Common myeloid progenitor, CD34-positive (primary cell): ENCODE measurements around the gene ASB1.

ENCODE experiments used
- CTCF ChIA-PET: fragments of 350-600 bp; sonication (Branson Sonifier 250); formaldehyde crosslinking; loops from one replicate; lab custom pipeline; 2021; ENCODE audit warnings: antibody characterized with exemption; lab: Charles Lee
- POLR2A ChIA-PET: fragments of 350-600 bp; sonication (Branson Sonifier 250); formaldehyde crosslinking; loops from one replicate; lab custom pipeline; 2021; ENCODE audit warnings: antibody characterized with exemption; lab: Charles Lee
- DNase-seq, 3 donors: peaks; one replicate each; pipeline versions ENCODE4 v3.0.0 to v3.0.0-alpha.2; 2013
- H3K27ac ChIP-seq, 2 experiments: 1 replicate in 1 of 2; 2 replicates in 1 of 2; pipeline ENCODE4 v1.7.0; 2013; ENCODE audit warnings: inconsistent platforms in 2 of 2, low read length in 2 of 2, mild to moderate bottlenecking in 2 of 2, low read depth in 1 of 2, moderate library complexity in 1 of 2; ENCODE audit not compliant: severe bottlenecking in 2 of 2, insufficient read depth in 1 of 2, poor library complexity in 1 of 2
- H3K27me3 ChIP-seq, 5 experiments: replicated peaks in 2 of 5; 1 replicate in 3 of 5; 2 replicates in 2 of 5; pipeline versions ENCODE4 v1.6.1 to v1.7.0; 2013; ENCODE audit warnings: low read length in 4 of 5, mild to moderate bottlenecking in 2 of 5, moderate library complexity in 2 of 5, inconsistent platforms in 1 of 5; ENCODE audit not compliant: insufficient read depth in 5 of 5, control insufficient read depth in 4 of 5
- H3K36me3 ChIP-seq, 4 experiments: 1 replicate in 2 of 4; 2 replicates in 2 of 4; pipeline versions ENCODE4 v1.6.1 to v1.7.0; 2013; ENCODE audit warnings: low read length in 3 of 4, control low read depth in 1 of 4, mild to moderate bottlenecking in 1 of 4; ENCODE audit not compliant: control insufficient read depth in 4 of 4, insufficient read depth in 4 of 4
- H3K4me1 ChIP-seq, 4 experiments: 1 replicate in 3 of 4; 2 replicates in 1 of 4; pipeline versions ENCODE4 v1.6.1 to v1.7.1; 2013; ENCODE audit warnings: low read length in 3 of 4, mild to moderate bottlenecking in 3 of 4, control low read depth in 1 of 4, inconsistent platforms in 1 of 4, moderate library complexity in 1 of 4; ENCODE audit not compliant: control insufficient read depth in 4 of 4, insufficient read depth in 4 of 4; ENCODE audit errors: control extremely low read depth in 1 of 4
- H3K4me3 ChIP-seq, 7 experiments: 1 replicate in 4 of 7; 2 replicates in 3 of 7; pipeline versions ENCODE4 v1.5.1 to v1.7.0; 2013; ENCODE audit warnings: mild to moderate bottlenecking in 7 of 7, low read length in 6 of 7, moderate library complexity in 6 of 7, inconsistent platforms in 2 of 7, low read depth in 2 of 7, control low read depth in 1 of 7; ENCODE audit not compliant: insufficient read depth in 4 of 7, control insufficient read depth in 1 of 7; ENCODE audit errors: extremely low read depth in 1 of 7
- H3K9me3 ChIP-seq, 5 experiments: 1 replicate in 4 of 5; 2 replicates in 1 of 5; pipeline versions ENCODE4 v1.6.1 to v1.7.1; 2013; ENCODE audit warnings: low read length in 4 of 5, mild to moderate bottlenecking in 2 of 5, inconsistent platforms in 1 of 5, low read depth in 1 of 5, moderate library complexity in 1 of 5; ENCODE audit not compliant: control insufficient read depth in 4 of 5, insufficient read depth in 2 of 5; ENCODE audit errors: control extremely low read depth in 1 of 5
- WGBS: methylation state at CpG from one replicate; pipeline ENCODE4 v1.1.5; 2013; ENCODE audit not compliant: insufficient coverage; 5-methylcytosine and 5-hydroxymethylcytosine counted together

The ASB1 gene

DNA sequence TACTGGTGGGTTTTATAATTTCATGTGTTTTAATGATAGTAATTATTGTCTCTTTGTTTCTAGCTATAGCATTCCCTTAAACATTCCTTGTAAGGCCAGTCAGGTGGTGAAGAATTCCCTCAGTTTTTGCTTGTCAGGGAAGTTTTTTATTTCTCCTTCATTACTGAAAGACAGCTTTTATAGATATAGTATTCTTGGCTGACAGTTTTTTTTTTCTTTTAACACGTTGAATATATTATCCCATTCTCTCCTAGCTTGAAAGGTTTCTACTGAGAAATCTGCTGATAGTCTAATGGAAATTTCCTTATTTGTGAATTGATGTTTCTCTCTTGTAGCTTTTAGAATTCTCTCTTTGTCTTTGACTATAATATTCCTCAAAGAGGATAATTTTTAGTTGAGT is 46.8 kb downstream of the ASB1 start:
- H3K27me3 ChIP-seq, result no peaks in the 10 kb centered on the region
- no peaks in the 10 kb centered on the region for H3K36me3 ChIP-seq
- DNase-seq, result no peak
- peaks cover 9 to 48% (median 20%) of the 10 kb centered on the region in 5 experiments for H3K9me3 ChIP-seq
- H3K4me3 ChIP-seq, result no peak overlapping the region
- WGBS, result no CpG with 5 or more reads among the region's 1 CpG
- no peak overlapping the region for H3K27ac ChIP-seq
- ChIA-PET POLR2A (interaction anchor here (0.6 kb wide), 1 partner anchor 19 kb away, joined by 4 read pairs; no protein-coding TSS in a partner anchor), CTCF (interaction anchor here (2.4 kb wide), 1 partner anchor 104 kb away, joined by 8 read pairs; no protein-coding TSS in a partner anchor)
- no peaks in the 10 kb centered on the region for H3K4me1 ChIP-seq

DNA sequence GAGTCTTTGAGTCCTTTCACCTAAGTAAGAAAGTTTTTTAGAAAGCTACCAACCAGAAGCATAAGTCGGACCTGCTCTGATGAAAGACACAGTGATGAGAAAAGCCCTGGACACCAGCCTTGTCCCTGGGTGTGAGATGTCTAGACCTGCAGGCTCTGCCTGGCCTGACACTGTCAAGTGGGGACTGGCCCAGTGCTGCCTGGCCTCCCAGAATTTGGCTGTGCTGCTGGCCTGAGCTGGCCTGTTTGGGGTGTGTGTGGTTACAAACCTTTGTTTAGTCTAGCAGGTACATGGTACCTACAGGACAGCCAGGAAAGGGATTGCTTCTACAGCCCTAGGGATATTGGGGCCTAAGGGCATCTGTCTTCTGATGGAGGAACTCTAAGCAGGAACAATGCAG is 48.3 kb downstream of the ASB1 start:
- DNase-seq, result no peak
- Histone ChIP-seq H3K9me3 (peaks cover 8 to 46% (median 20%) of the 10 kb centered on the region in 5 experiments), H3K4me3 (no peak overlapping the region), H3K4me1 (no peaks in the 10 kb centered on the region), H3K36me3 (no peaks in the 10 kb centered on the region), H3K27me3 (no peaks in the 10 kb centered on the region), H3K27ac (no peak overlapping the region)
- WGBS, result 100% methylated on average over 1 of the region's 1 CpG
- ChIA-PET POLR2A (no interaction called here), CTCF (no interaction called here)

DNA sequence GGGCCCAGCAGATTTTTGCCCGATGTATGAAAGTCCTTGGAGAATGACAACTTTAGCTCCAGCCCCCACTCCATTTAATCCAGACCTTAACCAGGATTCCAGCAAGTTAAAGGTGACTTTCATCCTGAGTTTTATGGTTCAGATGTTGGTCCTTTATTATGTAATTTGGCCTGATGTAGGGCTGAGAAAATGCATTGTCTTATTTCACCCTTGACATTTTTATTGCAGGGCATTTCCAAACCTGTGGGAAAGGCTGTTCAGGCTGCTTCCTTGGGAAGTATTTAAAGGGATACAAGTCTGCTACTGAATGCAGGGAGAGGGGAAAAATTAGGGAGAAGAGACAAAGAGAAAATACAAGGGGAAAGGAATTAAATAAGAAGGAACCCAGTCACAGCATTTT is 48.8 kb downstream of the ASB1 start:
- no peaks in the 10 kb centered on the region for H3K4me1 ChIP-seq
- no peak overlapping the region for H3K4me3 ChIP-seq
- CTCF ChIA-PET, result no interaction called here
- DNase-seq, result no peak
- H3K27me3 ChIP-seq, result no peaks in the 10 kb centered on the region
- POLR2A ChIA-PET, result no interaction called here
- no CpG with 5 or more reads among the region's 1 CpG for WGBS
- peaks cover 8 to 49% (median 20%) of the 10 kb centered on the region in 5 experiments for H3K9me3 ChIP-seq
- no peak overlapping the region for H3K27ac ChIP-seq
- no peaks in the 10 kb centered on the region for H3K36me3 ChIP-seq

DNA sequence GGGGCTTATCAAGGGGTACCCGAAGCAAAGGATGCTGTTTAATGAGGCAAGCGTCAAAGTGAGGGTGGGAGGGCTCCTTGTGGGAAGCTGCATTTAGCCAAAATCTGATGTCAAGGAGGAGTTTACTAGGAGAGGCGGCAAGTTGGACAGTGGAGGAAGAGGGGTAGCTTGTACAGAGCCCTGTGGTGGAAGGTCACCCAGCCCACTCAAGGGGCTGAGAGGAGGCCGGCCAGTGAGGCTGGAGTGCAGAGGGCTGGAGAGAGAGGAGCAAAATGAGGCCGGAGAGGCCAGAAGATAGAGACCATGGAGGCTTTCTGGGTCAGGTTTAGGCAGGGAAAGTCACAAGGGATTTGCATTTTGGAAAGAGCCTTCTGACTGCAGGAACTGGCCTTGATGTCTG is 49.5 kb downstream of the ASB1 start:
- ChIA-PET CTCF (no interaction called here), POLR2A (no interaction called here)
- no peaks in the 10 kb centered on the region for H3K36me3 ChIP-seq
- peaks cover 6 to 51% (median 20%) of the 10 kb centered on the region in 5 experiments for H3K9me3 ChIP-seq
- no peak overlapping the region for H3K4me3 ChIP-seq
- H3K4me1 ChIP-seq, result no peaks in the 10 kb centered on the region
- WGBS, result 100% methylated on average over 3 of the region's 5 CpGs
- no peak overlapping the region for H3K27ac ChIP-seq
- no peak for DNase-seq
- no peaks in the 10 kb centered on the region for H3K27me3 ChIP-seq

DNA sequence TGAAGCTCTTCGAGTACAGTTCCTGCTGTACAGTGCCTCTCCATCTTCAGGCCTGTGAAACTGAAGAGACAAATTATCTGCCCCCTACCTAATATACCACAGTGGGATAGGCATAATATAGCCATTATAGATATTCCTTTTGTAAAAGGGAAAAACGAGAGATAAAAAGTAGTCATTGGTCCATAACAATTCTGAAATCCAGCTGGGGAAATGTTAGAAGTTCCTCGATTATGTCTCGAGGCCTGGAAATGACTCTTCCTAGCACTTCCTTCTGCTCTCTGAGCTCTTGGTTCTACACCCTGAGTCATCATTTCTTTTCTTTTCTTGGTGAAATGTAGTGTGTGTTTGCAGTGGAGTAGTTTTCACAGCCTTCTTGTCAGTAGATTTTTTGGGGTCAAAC is 51.5 kb downstream of the ASB1 start:
- WGBS, result 100% methylated on average over 3 of the region's 4 CpGs
- ChIA-PET CTCF (interaction anchor here (1.1 to 1.2 kb wide), 2 partner anchors 64 to 108 kb away, joined by 3 read pairs; no protein-coding TSS in a partner anchor), POLR2A (no interaction called here)
- Histone ChIP-seq H3K27me3 (no peaks in the 10 kb centered on the region), H3K4me3 (no peak overlapping the region), H3K36me3 (no peaks in the 10 kb centered on the region), H3K27ac (no peak overlapping the region), H3K4me1 (no peaks in the 10 kb centered on the region), H3K9me3 (peaks cover 3 to 42% (median 17%) of the 10 kb centered on the region in 5 experiments)
- no peak for DNase-seq

DNA sequence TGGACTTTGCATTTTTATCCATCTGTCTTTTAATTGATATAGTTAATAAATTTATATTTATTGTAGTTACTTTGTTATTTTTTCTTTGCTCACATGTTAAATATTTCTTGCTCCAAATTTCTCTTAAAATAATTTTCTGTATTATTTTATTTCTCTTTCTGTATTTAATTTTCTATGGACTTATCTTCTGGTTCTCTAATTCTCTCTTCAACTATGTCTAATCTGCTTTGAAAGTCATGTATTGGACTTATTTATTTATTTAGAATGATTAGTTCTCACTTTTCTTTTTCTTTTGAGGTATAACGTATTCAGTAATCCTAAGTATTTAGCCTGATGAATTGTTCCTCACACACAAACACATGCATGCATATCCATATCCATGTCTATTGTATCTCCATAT is 53.1 kb downstream of the ASB1 start:
- 100% methylated on average over 1 of the region's 1 CpG for WGBS
- Histone ChIP-seq H3K36me3 (no peaks in the 10 kb centered on the region), H3K4me1 (no peaks in the 10 kb centered on the region), H3K27ac (no peak overlapping the region), H3K4me3 (no peak overlapping the region), H3K9me3 (peaks cover 2 to 29% (median 17%) of the 10 kb centered on the region in 5 experiments), H3K27me3 (no peaks in the 10 kb centered on the region)
- ChIA-PET POLR2A (no interaction called here), CTCF (no interaction called here)
- DNase-seq, result no peak

DNA sequence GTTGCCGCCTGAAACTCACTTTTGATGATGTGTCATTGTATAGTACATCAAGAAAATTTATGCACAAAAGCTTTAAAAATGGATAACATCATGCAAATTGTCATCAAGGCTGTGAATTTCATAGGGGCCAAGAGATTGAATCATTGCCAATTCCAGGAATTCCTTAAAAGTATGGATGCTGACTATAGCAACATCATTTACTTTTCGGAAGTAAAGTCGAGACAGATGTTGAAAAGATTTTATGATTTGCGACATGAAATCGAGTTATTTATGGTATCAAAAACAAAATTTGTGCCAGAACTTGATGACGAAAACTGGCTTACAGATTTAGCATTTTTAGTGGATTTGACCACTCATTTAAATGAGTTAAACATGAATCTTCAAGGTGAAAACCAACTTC is 56.3 kb downstream of the ASB1 start:
- H3K9me3 ChIP-seq, result peaks cover 2 to 20% (median 9%) of the 10 kb centered on the region in 5 experiments
- no peaks in the 10 kb centered on the region for H3K4me1 ChIP-seq
- 86% methylated on average over 5 of the region's 6 CpGs for WGBS
- POLR2A ChIA-PET, result no interaction called here
- no peak overlapping the region for H3K27ac ChIP-seq
- H3K36me3 ChIP-seq, result no peaks in the 10 kb centered on the region
- H3K4me3 ChIP-seq, result no peak overlapping the region
- CTCF ChIA-PET, result no interaction called here
- no peak for DNase-seq
- no peaks in the 10 kb centered on the region for H3K27me3 ChIP-seq
